GM12875 (cell line): Measurements from ENCODE around the gene FSCN2.

ENCODE experiments used
- H3K4me3 ChIP-seq: one replicate; pipeline ENCODE4 v1.5.1; 2011; ENCODE audit warnings: low read depth, low read length, control low read depth
- TF ChIP-seq, protein P1 (sequence below): IDR thresholded peaks from 2 replicates; pipeline ENCODE4 v1.5.1; 2011; ENCODE audit warnings: low read depth, mild to moderate bottlenecking, control low read depth, inconsistent platforms, low read length, moderate library complexity, borderline replicate concordance; ENCODE audit not compliant: insufficient read depth

FSCN2 gene

DNA sequence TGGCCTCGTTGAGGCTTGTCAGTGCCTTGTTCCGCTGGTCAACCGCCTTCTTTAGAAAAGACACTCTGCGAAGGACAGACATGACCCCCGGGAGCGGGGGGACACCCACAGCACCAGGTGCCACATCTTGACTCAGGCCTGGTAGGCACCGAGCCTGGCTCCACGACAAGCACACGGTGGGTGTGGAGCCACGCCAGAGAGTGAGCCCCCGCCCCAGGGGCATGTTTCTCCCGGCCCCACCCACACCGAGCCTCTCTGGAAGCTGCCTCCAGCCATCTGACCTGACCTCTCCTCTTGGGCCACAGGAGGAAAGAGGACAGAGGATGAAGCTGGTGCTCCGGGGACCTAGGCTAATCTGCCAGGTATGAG lies 19.4 kb downstream of the FSCN2 start:
- H3K4me3 ChIP-seq = no peak overlapping the region
- TF ChIP-seq, protein P1, sequence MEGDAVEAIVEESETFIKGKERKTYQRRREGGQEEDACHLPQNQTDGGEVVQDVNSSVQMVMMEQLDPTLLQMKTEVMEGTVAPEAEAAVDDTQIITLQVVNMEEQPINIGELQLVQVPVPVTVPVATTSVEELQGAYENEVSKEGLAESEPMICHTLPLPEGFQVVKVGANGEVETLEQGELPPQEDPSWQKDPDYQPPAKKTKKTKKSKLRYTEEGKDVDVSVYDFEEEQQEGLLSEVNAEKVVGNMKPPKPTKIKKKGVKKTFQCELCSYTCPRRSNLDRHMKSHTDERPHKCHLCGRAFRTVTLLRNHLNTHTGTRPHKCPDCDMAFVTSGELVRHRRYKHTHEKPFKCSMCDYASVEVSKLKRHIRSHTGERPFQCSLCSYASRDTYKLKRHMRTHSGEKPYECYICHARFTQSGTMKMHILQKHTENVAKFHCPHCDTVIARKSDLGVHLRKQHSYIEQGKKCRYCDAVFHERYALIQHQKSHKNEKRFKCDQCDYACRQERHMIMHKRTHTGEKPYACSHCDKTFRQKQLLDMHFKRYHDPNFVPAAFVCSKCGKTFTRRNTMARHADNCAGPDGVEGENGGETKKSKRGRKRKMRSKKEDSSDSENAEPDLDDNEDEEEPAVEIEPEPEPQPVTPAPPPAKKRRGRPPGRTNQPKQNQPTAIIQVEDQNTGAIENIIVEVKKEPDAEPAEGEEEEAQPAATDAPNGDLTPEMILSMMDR = no peak

- TF ChIP-seq, protein P1 = no peak
- H3K4me3 ChIP-seq = no peak overlapping the region
Measured at GRCh38 chr17:81549031-81549557, 20.9 kb downstream of the FSCN2 start.

DNA sequence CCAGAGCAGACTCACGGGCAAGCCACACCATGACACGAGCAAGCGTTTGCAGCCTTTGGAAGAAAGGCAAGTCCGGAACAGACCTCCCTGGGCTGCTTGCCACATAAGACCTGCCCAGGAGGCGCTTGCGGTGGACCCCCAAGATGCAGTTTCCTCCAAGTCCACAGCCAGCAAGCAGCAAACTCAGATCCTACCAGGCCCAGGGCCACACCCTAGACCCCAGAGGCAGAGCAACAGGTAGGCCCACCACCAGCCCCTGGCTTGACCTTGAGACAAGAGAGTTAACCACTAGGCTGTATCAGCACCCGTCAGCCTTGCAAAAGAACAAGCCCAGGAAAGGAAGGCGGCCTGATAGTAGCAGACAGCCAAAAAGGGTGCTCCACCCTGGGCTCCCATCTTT lies 21.6 kb downstream of the FSCN2 start:
- H3K4me3 ChIP-seq = no peak overlapping the region
- TF ChIP-seq, protein P1 = no peak

GRCh38 chr17:81550285-81550684 lies 22.1 kb downstream of the FSCN2 start:
- no peak overlapping the region for H3K4me3 ChIP-seq
- TF ChIP-seq, protein P1 = no peak

DNA sequence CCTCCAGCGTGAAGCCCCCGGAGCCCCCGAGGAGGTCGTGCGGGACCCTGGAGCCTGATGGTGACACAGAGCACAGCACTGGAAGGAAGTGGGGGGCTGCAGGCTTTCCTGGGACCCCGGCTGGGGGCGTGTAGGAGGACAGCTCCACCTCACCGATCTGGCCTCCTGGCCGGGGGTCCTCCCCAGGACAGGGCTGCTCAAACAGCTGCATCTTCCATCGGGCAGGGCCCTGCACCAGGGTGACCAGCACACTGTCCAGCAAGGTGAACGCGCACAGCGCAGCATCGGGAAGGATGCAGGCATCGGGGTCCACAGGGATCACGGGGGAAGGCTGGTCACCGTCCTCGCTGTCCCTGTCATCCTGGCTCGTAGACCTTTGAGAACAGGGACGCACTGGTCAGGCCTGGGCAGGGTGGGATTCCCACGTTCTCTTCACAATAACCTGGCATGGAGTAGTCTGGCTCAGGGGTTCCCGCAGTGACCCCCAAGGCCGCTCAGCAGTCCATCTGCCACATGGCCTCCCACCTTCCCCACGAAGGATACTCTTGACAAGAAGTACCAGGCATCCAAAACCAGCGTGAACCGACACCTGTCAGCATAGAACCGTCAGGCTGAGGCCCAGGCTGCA lies 22.8 kb downstream of the FSCN2 start:
- TF ChIP-seq, protein P1 = no peak

GRCh38 chr17:81551458-81552243 lies 23.5 kb downstream of the FSCN2 start:
- peak overlapping the region; percentile 91 for H3K4me3 ChIP-seq
- TF ChIP-seq, protein P1 = no peak

More for the DNA sequence above, 22.8 kb downstream of the FSCN2 start:
- H3K4me3 ChIP-seq = peak overlapping the region; percentile 91
